ENCODE results near the gene PROP1.
"Not testable (repeated sequence)": the region's sequence is repeated elsewhere in the genome, so short reads cannot be mapped to it uniquely, and the experiment has no call there.

PROP1 gene

GRCh38 chr5:177995691-177996595, at the start of gene PROP1:
Gene PROP1, minus strand, starts transcription at chr5:177996242. Its CDS starts 309 bp downstream, at chr5:177995933.
- Histone ChIP-seq H3K4me3 (ENCODE audit: insufficient read depth, low read length, poor library complexity, severe bottlenecking) (no peak within 1 kb of the TSS), H3K9ac (ENCODE audit: low read length) (no peak within 1 kb of the TSS), H3K9me3 (ENCODE audit: insufficient read depth, low read length) (no peaks in the 10 kb centered on the region), H3K9me2 (replicated peaks; ENCODE audit: insufficient read depth, low read length) (no peaks in the 10 kb centered on the region), H3K4me2 (ENCODE audit: low read depth, low read length, poor library complexity, severe bottlenecking) (no peak within 1 kb of the TSS), H3K27me3 (ENCODE audit: low read length) (peaks cover 2% of the 10 kb centered on the region; the same call in 1 of the 2 replicates), H3F3A (ENCODE audit: insufficient read depth) (no peaks in the 10 kb centered on the region), H3K27ac (ENCODE audit: low read depth, low read length) (no peak within 1 kb of the TSS), H2AFZ (ENCODE audit: low read depth, low read length, severe bottlenecking) (no peak within 1 kb of the TSS), H3K36me3 (ENCODE audit: low read length) (no peaks in the 10 kb centered on the region), H4K20me1 (ENCODE audit: low read depth, low read length) (no peaks in the 10 kb centered on the region), H3K79me2 (ENCODE audit: insufficient read depth, low read length) (no peaks in the 10 kb centered on the region)
- TF ChIP-seq EZH2phosphoT487 (conservative IDR thresholded peaks at IDR 0.05; ENCODE audit: low read length) (no peak), CTCF (IDR thresholded peaks at IDR 0.05; ENCODE audit: insufficient read depth, low read length, poor library complexity, severe bottlenecking) (no peak)

- H3K9ac ChIP-seq (ENCODE audit: low read length); H3K36me3 ChIP-seq (ENCODE audit: low read length); H3K27ac ChIP-seq (ENCODE audit: low read depth, low read length); H3K4me2 ChIP-seq (ENCODE audit: low read depth, low read length, poor library complexity, severe bottlenecking); H3K9me2 ChIP-seq (replicated peaks; ENCODE audit: insufficient read depth, low read length); H3K4me3 ChIP-seq (ENCODE audit: insufficient read depth, low read length, poor library complexity, severe bottlenecking); H3K9me3 ChIP-seq (ENCODE audit: insufficient read depth, low read length); H4K20me1 ChIP-seq (ENCODE audit: low read depth, low read length); H2AFZ ChIP-seq (ENCODE audit: low read depth, low read length, severe bottlenecking); H3K27me3 ChIP-seq (ENCODE audit: low read length); H3F3A ChIP-seq (ENCODE audit: insufficient read depth); H3K79me2 ChIP-seq (ENCODE audit: insufficient read depth, low read length): not testable (repeated sequence)
These were observed 23.5 kb upstream of the PROP1 start for GRCh38 chr5:178019379-178020030.

- H4K20me1 ChIP-seq (ENCODE audit: low read depth, low read length); H3K36me3 ChIP-seq (ENCODE audit: low read length); H2AFZ ChIP-seq (ENCODE audit: low read depth, low read length, severe bottlenecking); H3K9me3 ChIP-seq (ENCODE audit: insufficient read depth, low read length); H3F3A ChIP-seq (ENCODE audit: insufficient read depth); H3K9ac ChIP-seq (ENCODE audit: low read length); H3K27ac ChIP-seq (ENCODE audit: low read depth, low read length); H3K27me3 ChIP-seq (ENCODE audit: low read length); H3K9me2 ChIP-seq (replicated peaks; ENCODE audit: insufficient read depth, low read length); H3K4me2 ChIP-seq (ENCODE audit: low read depth, low read length, poor library complexity, severe bottlenecking); H3K4me3 ChIP-seq (ENCODE audit: insufficient read depth, low read length, poor library complexity, severe bottlenecking); H3K79me2 ChIP-seq (ENCODE audit: insufficient read depth, low read length): not testable (repeated sequence)
These were observed 16.7 kb upstream of the PROP1 start for GRCh38 chr5:178012758-178013157.

GRCh38 chr5:178011816-178012554, 15.9 kb upstream of the PROP1 start:
- H3K9ac ChIP-seq (ENCODE audit: low read length); H3K79me2 ChIP-seq (ENCODE audit: insufficient read depth, low read length); H3K9me3 ChIP-seq (ENCODE audit: insufficient read depth, low read length); H3K4me3 ChIP-seq (ENCODE audit: insufficient read depth, low read length, poor library complexity, severe bottlenecking); H3K4me2 ChIP-seq (ENCODE audit: low read depth, low read length, poor library complexity, severe bottlenecking); H4K20me1 ChIP-seq (ENCODE audit: low read depth, low read length); H3K9me2 ChIP-seq (replicated peaks; ENCODE audit: insufficient read depth, low read length); H3K36me3 ChIP-seq (ENCODE audit: low read length); H2AFZ ChIP-seq (ENCODE audit: low read depth, low read length, severe bottlenecking); H3K27me3 ChIP-seq (ENCODE audit: low read length); H3K27ac ChIP-seq (ENCODE audit: low read depth, low read length); H3F3A ChIP-seq (ENCODE audit: insufficient read depth): not testable (repeated sequence)

GRCh38 chr5:178007272-178007671, 11.2 kb upstream of the PROP1 start:
- H4K20me1 ChIP-seq (ENCODE audit: low read depth, low read length); H3K79me2 ChIP-seq (ENCODE audit: insufficient read depth, low read length); H3K9ac ChIP-seq (ENCODE audit: low read length); H2AFZ ChIP-seq (ENCODE audit: low read depth, low read length, severe bottlenecking); H3K9me2 ChIP-seq (replicated peaks; ENCODE audit: insufficient read depth, low read length); H3K36me3 ChIP-seq (ENCODE audit: low read length); H3F3A ChIP-seq (ENCODE audit: insufficient read depth); H3K4me2 ChIP-seq (ENCODE audit: low read depth, low read length, poor library complexity, severe bottlenecking); H3K4me3 ChIP-seq (ENCODE audit: insufficient read depth, low read length, poor library complexity, severe bottlenecking); H3K9me3 ChIP-seq (ENCODE audit: insufficient read depth, low read length); H3K27ac ChIP-seq (ENCODE audit: low read depth, low read length); H3K27me3 ChIP-seq (ENCODE audit: low read length): not testable (repeated sequence)

- not testable (repeated sequence) for H3K9me2 ChIP-seq (replicated peaks; ENCODE audit: insufficient read depth, low read length); H3K4me2 ChIP-seq (ENCODE audit: low read depth, low read length, poor library complexity, severe bottlenecking); H3K27me3 ChIP-seq (ENCODE audit: low read length); H3K36me3 ChIP-seq (ENCODE audit: low read length); H3K9ac ChIP-seq (ENCODE audit: low read length); H3K4me3 ChIP-seq (ENCODE audit: insufficient read depth, low read length, poor library complexity, severe bottlenecking); H3K9me3 ChIP-seq (ENCODE audit: insufficient read depth, low read length); H2AFZ ChIP-seq (ENCODE audit: low read depth, low read length, severe bottlenecking); H3K79me2 ChIP-seq (ENCODE audit: insufficient read depth, low read length); H4K20me1 ChIP-seq (ENCODE audit: low read depth, low read length); H3F3A ChIP-seq (ENCODE audit: insufficient read depth); H3K27ac ChIP-seq (ENCODE audit: low read depth, low read length)
These were observed 10.6 kb upstream of the PROP1 start for GRCh38 chr5:178006536-178007231.

Data from SU-DHL-6 (cell line).